Osteocyte (in vitro differentiated cells): Measurements from ENCODE around the gene ATP1B3. TPM values are rescaled to one million over a fixed set of nuclear protein-coding genes. Genes with fewer than 3 reads are reported as not detected.

ENCODE experiments used
- DNase-seq: peaks from one replicate; pipeline ENCODE4 v3.0.0; 2021; ENCODE audit warnings: mixed read lengths; ENCODE audit not compliant: unreplicated experiment; ENCODE audit errors: extremely low spot score
- H3K27ac Mint-ChIP-seq: one replicate; pipeline ENCODE4 v1.8.0; 2021; ENCODE audit warnings: mild to moderate bottlenecking, mixed read lengths; ENCODE audit not compliant: unreplicated experiment
- H3K27me3 Mint-ChIP-seq: one replicate; pipeline ENCODE4 v1.8.0; 2021; ENCODE audit warnings: mixed read lengths; ENCODE audit not compliant: unreplicated experiment
- H3K36me3 Mint-ChIP-seq: one replicate; pipeline ENCODE4 v1.8.0; 2021; ENCODE audit warnings: mixed read lengths; ENCODE audit not compliant: unreplicated experiment
- H3K4me1 Mint-ChIP-seq: one replicate; pipeline ENCODE4 v1.8.0; 2021; ENCODE audit warnings: mixed read lengths; ENCODE audit not compliant: unreplicated experiment
- H3K4me3 Mint-ChIP-seq: one replicate; pipeline ENCODE4 v1.8.0; 2021; ENCODE audit warnings: mild to moderate bottlenecking, moderate library complexity, mixed read lengths; ENCODE audit not compliant: unreplicated experiment
- H3K9me3 Mint-ChIP-seq: one replicate; pipeline ENCODE4 v1.8.0; 2021; ENCODE audit warnings: mixed read lengths; ENCODE audit not compliant: unreplicated experiment
- total RNA-seq: library from RNA; stranded (reverse); gene quantifications from 2 replicates; pipeline ENCODE4 v1.2.1, GENCODE V29; 2021
- TF ChIP-seq, protein P1 (sequence below): fragments of 200-600 bp; sonication (generic); IDR thresholded peaks from 2 replicates; pipeline ENCODE4 v1.5.0; 2021; ENCODE audit warnings: antibody characterized with exemption, mild to moderate bottlenecking, moderate library complexity

ATP1B3 gene
- total RNA-seq, 1 donor from 2014 or later = 139 TPM

DNA sequence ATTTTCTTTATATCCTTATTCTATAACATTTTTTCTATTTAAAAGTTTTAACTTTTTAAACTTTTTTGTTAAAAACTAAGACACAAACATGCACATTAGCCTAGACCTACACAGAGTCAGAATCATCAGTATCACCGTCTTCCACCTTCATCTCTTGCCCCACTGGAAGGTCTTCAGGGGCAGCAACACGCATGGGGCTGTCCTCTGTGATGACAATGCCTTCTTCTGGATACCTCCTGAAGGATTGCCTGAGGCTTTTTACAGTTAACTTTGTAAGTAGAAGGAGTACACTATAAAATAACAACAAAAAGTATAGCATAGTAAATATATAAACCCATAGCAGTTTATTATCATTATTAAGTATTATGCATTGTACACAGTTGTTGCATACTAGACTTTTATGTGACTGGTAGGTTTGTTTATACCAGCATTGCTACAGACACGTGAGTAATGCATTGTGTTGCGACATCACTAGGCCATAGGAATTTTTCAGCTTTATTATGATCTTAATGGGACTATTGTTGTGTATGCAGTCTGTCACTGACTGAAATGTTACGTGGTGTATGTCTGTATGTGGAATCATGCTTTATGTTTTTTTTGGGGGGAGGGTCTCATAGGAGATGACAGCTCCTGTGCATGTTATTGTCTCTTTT, 18.2 kb downstream of the ATP1B3 start:
- Mint-ChIP-seq H3K36me3 (peaks cover 12% of the 10 kb centered on the region), H3K4me1 (peaks cover 38% of the 10 kb centered on the region), H3K27me3 (no peaks in the 10 kb centered on the region), H3K27ac (peak overlapping the region; percentile 12), H3K4me3 (no peak overlapping the region), H3K9me3 (peaks cover 3% of the 10 kb centered on the region)
- no peak for DNase-seq
- TF ChIP-seq, protein P1, sequence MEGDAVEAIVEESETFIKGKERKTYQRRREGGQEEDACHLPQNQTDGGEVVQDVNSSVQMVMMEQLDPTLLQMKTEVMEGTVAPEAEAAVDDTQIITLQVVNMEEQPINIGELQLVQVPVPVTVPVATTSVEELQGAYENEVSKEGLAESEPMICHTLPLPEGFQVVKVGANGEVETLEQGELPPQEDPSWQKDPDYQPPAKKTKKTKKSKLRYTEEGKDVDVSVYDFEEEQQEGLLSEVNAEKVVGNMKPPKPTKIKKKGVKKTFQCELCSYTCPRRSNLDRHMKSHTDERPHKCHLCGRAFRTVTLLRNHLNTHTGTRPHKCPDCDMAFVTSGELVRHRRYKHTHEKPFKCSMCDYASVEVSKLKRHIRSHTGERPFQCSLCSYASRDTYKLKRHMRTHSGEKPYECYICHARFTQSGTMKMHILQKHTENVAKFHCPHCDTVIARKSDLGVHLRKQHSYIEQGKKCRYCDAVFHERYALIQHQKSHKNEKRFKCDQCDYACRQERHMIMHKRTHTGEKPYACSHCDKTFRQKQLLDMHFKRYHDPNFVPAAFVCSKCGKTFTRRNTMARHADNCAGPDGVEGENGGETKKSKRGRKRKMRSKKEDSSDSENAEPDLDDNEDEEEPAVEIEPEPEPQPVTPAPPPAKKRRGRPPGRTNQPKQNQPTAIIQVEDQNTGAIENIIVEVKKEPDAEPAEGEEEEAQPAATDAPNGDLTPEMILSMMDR = no peak

DNA sequence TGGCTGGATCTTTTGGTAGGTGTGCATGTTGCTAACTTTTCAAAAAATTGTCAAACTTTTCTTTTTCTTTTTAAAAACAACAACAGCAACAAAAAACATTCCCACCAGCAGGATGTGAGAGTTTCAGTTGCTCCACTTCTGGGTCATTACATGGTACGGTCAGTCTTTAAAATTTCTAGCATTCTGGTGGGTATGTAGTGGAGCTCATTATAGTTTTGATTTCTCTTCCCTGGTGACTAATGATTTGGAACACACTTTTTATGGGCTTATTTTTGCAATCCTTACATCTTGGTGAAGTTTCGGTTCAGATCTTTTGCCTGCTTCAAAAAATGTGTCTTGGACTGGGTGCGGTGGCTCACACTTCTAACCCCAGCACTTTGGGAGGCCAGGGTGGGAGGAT, 19.3 kb downstream of the ATP1B3 start:
- Mint-ChIP-seq H3K36me3 (peaks cover 17% of the 10 kb centered on the region), H3K27me3 (no peaks in the 10 kb centered on the region), H3K27ac (no peak overlapping the region), H3K9me3 (peaks cover 3% of the 10 kb centered on the region), H3K4me1 (peaks cover 33% of the 10 kb centered on the region), H3K4me3 (no peak overlapping the region)
- TF ChIP-seq, protein P1 = no peak
- no peak for DNase-seq

DNA sequence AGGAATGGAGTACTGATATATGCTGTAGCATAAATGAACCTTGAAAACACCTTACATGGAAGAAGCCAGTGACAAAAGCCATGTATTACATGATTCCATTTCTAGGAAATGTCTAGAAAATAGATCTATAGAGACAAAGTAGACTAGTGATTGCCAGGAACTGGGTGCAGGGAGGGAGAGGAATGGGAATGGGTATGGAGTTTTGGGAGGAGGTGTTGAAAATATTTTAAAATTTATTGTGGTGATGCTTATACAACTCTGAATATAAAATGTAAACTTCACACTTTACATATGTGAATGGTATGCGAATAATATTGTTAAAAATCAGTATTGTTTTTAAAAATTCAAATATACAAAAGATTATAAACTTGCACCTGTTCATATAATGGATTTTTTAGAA, 22.5 kb downstream of the ATP1B3 start:
- TF ChIP-seq, protein P1 = no peak
- no peak for DNase-seq
- Mint-ChIP-seq H3K4me3 (no peak overlapping the region), H3K27me3 (no peaks in the 10 kb centered on the region), H3K9me3 (peaks cover 3% of the 10 kb centered on the region), H3K4me1 (peaks cover 16% of the 10 kb centered on the region), H3K36me3 (peaks cover 17% of the 10 kb centered on the region), H3K27ac (no peak overlapping the region)

DNA sequence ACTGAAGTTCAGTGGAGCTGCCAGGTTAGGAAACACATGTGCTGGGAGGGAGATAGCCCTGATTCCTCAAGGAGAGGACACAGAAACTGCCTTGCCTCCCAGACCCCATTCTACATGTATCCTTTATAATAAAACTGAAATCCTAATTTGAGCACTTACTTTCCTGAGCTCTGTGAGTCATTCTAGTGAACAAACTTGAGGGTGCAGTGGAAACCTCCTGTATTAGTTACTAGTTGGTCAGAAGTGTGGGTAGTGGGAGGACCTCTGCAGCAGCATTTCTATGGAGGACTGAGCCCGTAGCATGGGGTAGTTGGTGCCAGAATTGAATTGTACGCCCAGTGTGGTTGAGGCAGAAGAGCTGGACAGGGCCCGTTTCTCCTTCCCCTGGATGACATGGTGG, 23.9 kb downstream of the ATP1B3 start:
- TF ChIP-seq, protein P1 = no peak
- H3K4me1 Mint-ChIP-seq = peaks cover 11% of the 10 kb centered on the region
- H3K4me3 Mint-ChIP-seq = no peak overlapping the region
- H3K27me3 Mint-ChIP-seq = no peaks in the 10 kb centered on the region
- DNase-seq = no peak
- H3K9me3 Mint-ChIP-seq = peaks cover 3% of the 10 kb centered on the region
- H3K36me3 Mint-ChIP-seq = peaks cover 26% of the 10 kb centered on the region
- H3K27ac Mint-ChIP-seq = no peak overlapping the region

DNA sequence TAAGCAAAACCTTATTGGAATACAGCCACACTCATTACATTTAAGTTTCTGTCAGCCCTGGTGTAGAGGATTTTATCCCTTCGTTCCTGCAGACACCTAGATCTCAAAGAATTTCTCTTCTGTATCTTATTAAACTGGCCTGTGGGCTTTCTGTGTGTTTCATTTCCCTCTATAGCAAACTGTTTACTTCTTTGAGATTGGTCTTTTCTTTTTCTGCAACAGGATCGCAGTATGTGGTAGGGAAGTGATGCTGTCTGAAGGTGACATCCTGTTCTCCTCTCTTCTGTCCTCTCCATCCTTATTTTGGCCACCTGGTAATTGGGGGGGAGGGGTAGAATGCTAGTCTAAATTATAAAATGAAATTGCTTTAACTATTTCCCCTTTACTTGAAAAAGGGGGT, 25.5 kb downstream of the ATP1B3 start:
- no peak for DNase-seq
- peaks cover 26% of the 10 kb centered on the region for H3K36me3 Mint-ChIP-seq
- TF ChIP-seq, protein P1 = no peak
- H3K4me3 Mint-ChIP-seq = no peak overlapping the region
- peaks cover 5% of the 10 kb centered on the region for H3K4me1 Mint-ChIP-seq
- H3K27me3 Mint-ChIP-seq = no peaks in the 10 kb centered on the region
- H3K27ac Mint-ChIP-seq = no peak overlapping the region
- H3K9me3 Mint-ChIP-seq = peaks cover 3% of the 10 kb centered on the region
